Progenitor cell of endocrine pancreas (in vitro differentiated cells): ENCODE data around the gene PSORS1C2. TPM values are rescaled to one million over a fixed set of nuclear protein-coding genes. Genes with fewer than 3 reads are reported as not detected.

Experiments used
- DNase-seq: peaks from one replicate; pipeline ENCODE4 v3.0.0; 2021; ENCODE audit warnings: low spot score; ENCODE audit not compliant: unreplicated experiment
- H3K27ac Mint-ChIP-seq: 2 replicates; pipeline ENCODE4 v1.8.0; 2021; ENCODE audit warnings: mild to moderate bottlenecking, moderate library complexity, mixed read lengths
- H3K27me3 Mint-ChIP-seq: 2 replicates; pipeline ENCODE4 v1.8.0; 2021; ENCODE audit warnings: mixed read lengths
- H3K36me3 Mint-ChIP-seq: 2 replicates; pipeline ENCODE4 v1.8.0; 2022; ENCODE audit warnings: mixed read lengths; ENCODE audit not compliant: insufficient read depth
- H3K4me1 Mint-ChIP-seq: 2 replicates; pipeline ENCODE4 v1.8.0; 2021; ENCODE audit warnings: low read depth, mixed read lengths
- H3K4me3 Mint-ChIP-seq: 2 replicates; pipeline ENCODE4 v1.8.0; 2021; ENCODE audit warnings: low read depth, mild to moderate bottlenecking, moderate library complexity, mixed read lengths
- H3K9me3 Mint-ChIP-seq: 2 replicates; pipeline ENCODE4 v1.8.0; 2021; ENCODE audit warnings: low read depth, mixed read lengths
- total RNA-seq: library from RNA; stranded (reverse); gene quantifications from 2 replicates; pipeline ENCODE4 v1.2.1, GENCODE V29; 2021
- TF ChIP-seq, protein P1 (sequence below): fragments of 200-600 bp; sonication (generic); IDR thresholded peaks from one replicate; pipeline ENCODE4 v1.5.0; 2021; ENCODE audit warnings: antibody characterized with exemption, mild to moderate bottlenecking; ENCODE audit not compliant: unreplicated experiment

PSORS1C2 gene
- total RNA-seq, 1 donor from 2014 or later, result not detected

- H3K9me3 Mint-ChIP-seq, result no peaks in the 10 kb centered on the region
- H3K4me3 Mint-ChIP-seq, result no peak overlapping the region
- H3K27me3 Mint-ChIP-seq, result peaks cover 15% of the 10 kb centered on the region
- DNase-seq, result no peak
- no peak overlapping the region for H3K27ac Mint-ChIP-seq
- TF ChIP-seq, protein P1, sequence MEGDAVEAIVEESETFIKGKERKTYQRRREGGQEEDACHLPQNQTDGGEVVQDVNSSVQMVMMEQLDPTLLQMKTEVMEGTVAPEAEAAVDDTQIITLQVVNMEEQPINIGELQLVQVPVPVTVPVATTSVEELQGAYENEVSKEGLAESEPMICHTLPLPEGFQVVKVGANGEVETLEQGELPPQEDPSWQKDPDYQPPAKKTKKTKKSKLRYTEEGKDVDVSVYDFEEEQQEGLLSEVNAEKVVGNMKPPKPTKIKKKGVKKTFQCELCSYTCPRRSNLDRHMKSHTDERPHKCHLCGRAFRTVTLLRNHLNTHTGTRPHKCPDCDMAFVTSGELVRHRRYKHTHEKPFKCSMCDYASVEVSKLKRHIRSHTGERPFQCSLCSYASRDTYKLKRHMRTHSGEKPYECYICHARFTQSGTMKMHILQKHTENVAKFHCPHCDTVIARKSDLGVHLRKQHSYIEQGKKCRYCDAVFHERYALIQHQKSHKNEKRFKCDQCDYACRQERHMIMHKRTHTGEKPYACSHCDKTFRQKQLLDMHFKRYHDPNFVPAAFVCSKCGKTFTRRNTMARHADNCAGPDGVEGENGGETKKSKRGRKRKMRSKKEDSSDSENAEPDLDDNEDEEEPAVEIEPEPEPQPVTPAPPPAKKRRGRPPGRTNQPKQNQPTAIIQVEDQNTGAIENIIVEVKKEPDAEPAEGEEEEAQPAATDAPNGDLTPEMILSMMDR, result no peak
- H3K36me3 Mint-ChIP-seq, result no peaks in the 10 kb centered on the region
- H3K4me1 Mint-ChIP-seq, result peaks cover 1% of the 10 kb centered on the region
Measured at GRCh38 chr6:31118178-31118577, 20.7 kb downstream of the PSORS1C2 start.

DNA sequence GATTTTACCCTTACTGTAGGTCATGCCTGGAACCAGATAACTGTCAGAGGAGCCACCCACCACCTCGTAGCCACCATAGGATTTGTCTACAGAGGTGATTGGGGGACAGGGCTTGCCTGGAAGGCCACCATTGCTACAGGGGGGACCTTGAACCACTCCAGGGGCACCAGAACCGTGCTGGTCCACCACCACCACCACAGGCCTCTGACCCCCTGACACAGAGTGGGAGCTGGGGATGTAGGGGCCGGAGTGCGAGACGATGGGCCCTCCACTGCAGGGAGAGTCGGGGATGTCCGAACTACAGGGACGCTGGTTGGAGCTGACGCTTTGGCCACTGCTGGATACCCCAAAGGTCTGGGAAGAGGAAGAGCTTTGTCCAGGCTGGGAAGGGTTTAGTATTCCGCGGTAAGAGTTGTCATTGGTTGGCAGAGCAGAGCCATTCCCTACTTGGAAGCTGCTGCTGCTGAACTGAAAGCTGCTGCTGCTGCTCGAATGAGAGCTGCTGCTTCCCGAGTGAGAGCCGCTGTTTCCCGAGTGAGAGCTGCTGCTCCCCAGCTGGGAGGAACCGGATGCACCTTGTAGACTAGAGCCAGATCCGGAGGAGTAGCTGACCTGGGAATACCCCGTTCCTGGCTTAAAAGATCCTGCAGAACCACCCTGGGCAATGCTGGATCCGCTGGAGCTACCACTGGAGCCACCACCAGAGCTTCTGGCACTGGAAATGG is 22.0 kb downstream of the PSORS1C2 start:
- H3K4me1 Mint-ChIP-seq, result peaks cover 1% of the 10 kb centered on the region
- H3K27me3 Mint-ChIP-seq, result peaks cover 19% of the 10 kb centered on the region

DNA sequence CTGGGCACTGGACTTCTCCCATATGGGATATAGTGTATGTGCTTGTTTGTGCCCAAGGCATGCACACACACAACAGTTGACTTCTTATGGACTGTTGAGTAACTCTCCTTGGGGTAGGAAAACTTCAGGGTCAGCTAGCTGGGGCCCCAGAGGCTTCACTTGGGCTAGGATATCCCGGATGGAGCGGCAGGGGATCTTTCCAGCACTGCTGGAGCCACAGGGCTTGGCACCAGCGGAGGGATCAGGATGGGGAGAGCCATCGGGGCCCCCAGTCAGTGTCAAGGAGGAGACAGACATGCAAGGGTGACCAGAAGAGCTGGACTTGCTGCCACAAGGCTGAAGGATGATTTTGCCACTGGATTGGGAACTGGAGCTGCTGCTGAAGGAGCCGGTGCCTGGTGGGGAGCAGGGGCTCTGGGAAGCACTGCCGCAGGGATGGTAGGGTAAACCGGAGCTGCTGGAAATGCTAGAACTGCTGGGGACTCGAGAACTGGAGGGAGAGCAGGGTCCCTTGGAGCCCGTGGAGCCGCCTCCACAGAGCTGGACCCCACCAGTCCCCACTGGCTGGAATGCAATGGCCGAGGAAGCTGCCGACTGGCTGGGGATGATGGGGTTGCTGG is 22.8 kb downstream of the PSORS1C2 start:
- Mint-ChIP-seq H3K4me1 (peaks cover 1% of the 10 kb centered on the region), H3K36me3 (no peaks in the 10 kb centered on the region), H3K27ac (no peak overlapping the region), H3K4me3 (no peak overlapping the region), H3K9me3 (no peaks in the 10 kb centered on the region), H3K27me3 (peaks cover 20% of the 10 kb centered on the region)
- no peak for DNase-seq
- TF ChIP-seq, protein P1, result no peak

More for the DNA sequence above, 22.0 kb downstream of the PSORS1C2 start:
- no peak for DNase-seq
- no peak overlapping the region for H3K27ac Mint-ChIP-seq
- H3K4me3 Mint-ChIP-seq, result no peak overlapping the region
- TF ChIP-seq, protein P1, result no peak
- H3K9me3 Mint-ChIP-seq, result no peaks in the 10 kb centered on the region
- H3K36me3 Mint-ChIP-seq, result no peaks in the 10 kb centered on the region

DNA sequence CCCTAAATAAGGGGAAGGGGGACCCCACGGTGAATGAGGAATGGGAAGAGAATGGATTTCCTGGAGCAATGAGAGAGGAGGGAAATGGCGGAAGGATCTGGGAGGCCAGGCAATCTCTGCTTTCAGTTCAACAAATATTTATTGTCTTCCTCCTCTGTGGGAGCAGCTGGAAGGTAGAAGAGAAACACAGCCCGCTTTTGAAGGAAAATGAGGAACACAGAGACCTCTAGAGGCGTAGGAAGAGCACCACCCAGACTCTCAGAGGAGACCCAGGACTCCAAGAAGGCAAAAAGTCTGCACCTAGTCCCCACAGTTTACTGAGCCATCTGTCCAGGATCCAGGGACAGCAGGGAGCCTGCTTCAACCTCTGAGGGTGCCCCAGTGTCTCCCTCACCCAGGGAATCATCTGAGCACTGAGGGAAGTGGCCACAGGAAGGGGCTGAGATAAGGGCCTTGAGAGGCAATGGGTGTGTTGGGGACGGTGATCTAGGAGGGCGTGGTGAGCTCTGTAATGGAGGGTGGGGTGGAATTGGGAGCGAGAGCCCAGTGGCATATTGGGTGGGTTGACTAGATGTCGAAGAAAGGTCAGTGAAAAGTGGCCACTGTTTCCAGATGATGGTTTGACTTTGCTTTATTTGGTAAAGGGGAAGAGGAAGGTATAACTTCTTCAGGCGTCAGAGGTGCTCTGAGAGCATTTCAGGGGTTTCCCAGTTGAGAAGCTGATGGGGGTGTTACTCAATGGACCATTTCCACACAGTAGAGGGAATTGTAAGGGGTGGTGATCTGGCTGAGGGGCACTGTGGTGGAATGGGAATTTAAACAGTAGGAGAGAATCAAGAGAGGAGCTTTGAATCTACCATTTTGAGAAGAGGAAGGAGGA is 23.7 kb downstream of the PSORS1C2 start:
- Mint-ChIP-seq H3K27me3 (peaks cover 29% of the 10 kb centered on the region), H3K4me3 (no peak overlapping the region), H3K27ac (peak overlapping the region; percentile 43), H3K9me3 (no peaks in the 10 kb centered on the region), H3K4me1 (peaks cover 1% of the 10 kb centered on the region), H3K36me3 (no peaks in the 10 kb centered on the region)
- TF ChIP-seq, protein P1, result no peak
- DNase-seq, result no peak

DNA sequence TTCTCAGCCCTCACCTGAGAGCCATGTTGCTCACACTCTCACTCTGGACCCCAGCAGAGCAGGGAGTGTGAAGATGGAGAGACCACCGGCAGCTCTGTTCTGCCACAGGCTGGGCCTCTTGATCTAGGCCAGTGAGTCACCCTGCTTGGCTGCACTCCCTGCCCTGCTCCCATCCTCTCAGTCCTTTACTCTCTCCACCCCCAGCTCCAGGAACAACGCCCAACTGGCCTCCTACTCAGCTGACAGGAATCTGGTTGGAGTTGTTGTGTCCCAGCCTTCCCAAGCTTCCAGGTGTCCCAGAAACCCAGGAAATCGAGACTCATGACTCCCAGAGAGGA is 24.4 kb downstream of the PSORS1C2 start, which contains the start of gene PSORS1C1:
TSS of gene PSORS1C1 (plus strand) at position 260 of the 338 bp plus-strand sequence. CDS start 14,833 bp downstream, outside the sequence.
- no peak for DNase-seq
- TF ChIP-seq, protein P1, result no peak

More for the DNA sequence above, 24.4 kb downstream of the PSORS1C2 start, which contains the start of gene PSORS1C1:
- Mint-ChIP-seq H3K27ac (peak within 1 kb of the TSS; percentile 43), H3K4me1 (peaks cover 1% of the 10 kb centered on the region), H3K27me3 (peaks cover 36% of the 10 kb centered on the region), H3K9me3 (no peaks in the 10 kb centered on the region), H3K36me3 (no peaks in the 10 kb centered on the region), H3K4me3 (no peak within 1 kb of the TSS)
